Activated naive CD8-positive, alpha-beta T cell treated with anti-CD3 and anti-CD28 coated beads, Interleukin-2, amount 10 ng/mL, durations not matched to agents 7 days and 5 days (primary cell): Measurements from ENCODE around the gene QARS1. TPM values are rescaled to one million over a fixed set of nuclear protein-coding genes. Genes with fewer than 3 reads are reported as not detected.

Experiments used
- ATAC-seq: fragments of 150-1000 bp; cut with Tn5 transposase; one replicate; pipeline ENCODE4 v1.10.0; 2021; ENCODE audit warnings: low read depth, moderate library complexity
- POLR2A ChIA-PET: fragments of 350-600 bp; sonication (Branson Sonifier 250); formaldehyde crosslinking; loops from one replicate; lab custom pipeline; 2021; ENCODE audit warnings: antibody characterized with exemption; lab: Charles Lee
- DNase-seq: peaks from one replicate; pipeline ENCODE4 v3.0.0; 2021
- H3K27ac Mint-ChIP-seq: one replicate; pipeline ENCODE4 v1.8.0; 2022; ENCODE audit warnings: mild to moderate bottlenecking, mixed read lengths
- H3K27me3 Mint-ChIP-seq: one replicate; pipeline ENCODE4 v1.8.0; 2022; ENCODE audit warnings: mild to moderate bottlenecking, moderate library complexity, mixed read lengths
- H3K36me3 Mint-ChIP-seq: one replicate; pipeline ENCODE4 v1.8.0; 2021; ENCODE audit warnings: mild to moderate bottlenecking, mixed read lengths
- H3K4me1 Mint-ChIP-seq: one replicate; pipeline ENCODE4 v1.8.0; 2021; ENCODE audit warnings: mixed read lengths
- H3K4me3 Mint-ChIP-seq: one replicate; pipeline ENCODE4 v1.8.0; 2022; ENCODE audit warnings: mild to moderate bottlenecking, moderate library complexity, mixed read lengths
- H3K9me3 Mint-ChIP-seq: one replicate; pipeline ENCODE4 v1.8.0; 2021; ENCODE audit warnings: mixed read lengths
- total RNA-seq, 2 experiments: library from RNA; stranded (reverse); gene quantifications; one replicate each; pipeline ENCODE4 v1.2.3, GENCODE V29; 2021

QARS1 gene
- total RNA-seq, 2 experiments from 2014 or later = 223 to 237 TPM

DNA sequence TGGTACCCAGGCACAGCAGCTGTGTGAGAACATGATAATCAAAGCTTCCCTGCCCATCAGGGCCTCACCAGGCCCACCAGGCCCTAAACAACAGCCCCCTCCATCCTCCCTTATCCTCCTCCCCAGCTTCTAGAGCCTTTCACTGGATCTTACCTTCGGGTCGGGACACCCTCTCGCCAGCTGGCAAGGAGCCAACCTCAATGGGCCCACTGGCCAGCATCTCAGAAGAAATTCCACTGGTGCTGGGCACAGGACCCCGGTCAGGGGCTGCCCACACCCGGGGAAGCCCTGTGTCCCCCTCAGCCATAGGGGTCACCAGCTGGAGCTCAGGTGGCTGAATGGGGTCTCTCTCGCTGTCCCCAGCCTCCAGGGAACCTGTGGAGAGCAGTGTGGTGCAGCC, 6.8 kb upstream of the QARS1 start:
- DNase-seq (no peak), ATAC-seq (no peak)
- Mint-ChIP-seq H3K27me3 (no peaks in the 10 kb centered on the region), H3K4me1 (peaks cover 2% of the 10 kb centered on the region), H3K4me3 (no peak overlapping the region), H3K27ac (no peak overlapping the region), H3K9me3 (no peaks in the 10 kb centered on the region), H3K36me3 (peaks cover 13% of the 10 kb centered on the region)
- POLR2A ChIA-PET = interaction anchor here (0.7 to 1.7 kb wide), 2 partner anchors 9 to 16 kb away, joined by 3 to 4 read pairs; partner anchors contain the start of gene USP19

DNA sequence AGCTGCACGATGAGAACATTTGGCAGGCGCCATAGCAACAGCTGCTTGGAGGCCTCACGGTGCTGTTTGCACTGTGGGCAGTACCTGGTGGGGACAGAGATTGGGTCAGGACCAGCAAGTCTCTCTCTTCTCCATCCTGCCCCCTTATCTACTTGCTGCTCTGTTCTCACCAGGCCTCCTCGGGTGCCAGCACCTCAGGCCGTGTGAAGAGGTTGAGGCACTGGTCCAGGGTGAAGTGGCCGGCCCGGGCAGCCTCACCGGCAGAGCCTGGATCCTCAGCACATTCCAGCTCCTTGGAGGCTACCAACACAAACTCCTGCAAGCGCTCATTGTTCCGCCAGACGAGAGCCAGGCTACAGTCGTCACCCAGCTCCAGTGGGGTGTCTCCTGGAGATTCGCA, 6.2 kb upstream of the QARS1 start:
- Mint-ChIP-seq H3K27me3 (no peaks in the 10 kb centered on the region), H3K27ac (no peak overlapping the region), H3K4me3 (no peak overlapping the region), H3K36me3 (peaks cover 12% of the 10 kb centered on the region), H3K4me1 (peaks cover 3% of the 10 kb centered on the region), H3K9me3 (no peaks in the 10 kb centered on the region)
- DNase-seq = no peak
- POLR2A ChIA-PET = interaction anchor here (0.7 to 1.7 kb wide), 2 partner anchors 10 to 15 kb away, joined by 3 to 4 read pairs; partner anchors contain the start of gene USP19
- no peak for ATAC-seq

DNA sequence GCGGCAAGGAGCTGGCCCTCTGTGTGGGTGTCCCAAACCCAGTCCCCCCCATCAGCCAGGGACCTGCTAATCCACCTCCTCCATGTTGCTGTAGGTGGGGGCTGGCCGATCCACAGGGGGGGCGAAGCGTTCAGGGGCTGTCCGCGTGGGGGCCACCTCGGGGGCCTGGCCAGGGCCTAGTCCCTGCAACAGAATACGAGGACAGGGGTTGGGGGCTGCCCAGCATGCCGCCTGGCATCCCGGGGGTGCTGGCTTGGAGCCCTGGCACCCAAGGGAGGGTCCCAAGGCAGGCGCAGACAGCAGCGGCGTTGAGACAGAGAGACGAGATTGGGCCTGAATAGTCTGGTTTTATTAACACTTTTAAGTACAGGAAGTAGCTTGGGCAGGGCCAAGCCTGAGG, 3.8 kb upstream of the QARS1 start:
- Mint-ChIP-seq H3K9me3 (no peaks in the 10 kb centered on the region), H3K27ac (no peak overlapping the region)

DNA sequence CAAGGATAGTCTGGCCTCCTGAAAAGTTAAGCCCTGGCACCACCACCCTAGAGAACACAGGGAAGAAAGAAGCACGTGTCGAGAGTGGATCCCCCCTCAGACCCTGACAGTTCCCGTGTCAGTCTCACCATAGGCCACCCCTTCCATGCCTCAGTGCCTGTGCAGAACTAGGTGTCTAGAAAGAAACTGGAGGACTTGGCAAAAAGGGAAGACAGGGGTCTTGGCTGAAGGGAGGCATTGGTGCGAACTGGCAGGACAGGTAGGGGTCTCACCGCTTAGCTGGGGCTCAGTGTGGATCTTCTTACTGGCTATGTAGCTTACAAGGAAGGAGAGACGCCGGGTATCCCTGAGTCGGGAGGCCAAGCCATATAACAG, 518 bp downstream of the QARS1 start:
- H3K27ac Mint-ChIP-seq = peak overlapping the region; percentile 98
- no peak for DNase-seq
- H3K9me3 Mint-ChIP-seq = no peaks in the 10 kb centered on the region
- H3K4me1 Mint-ChIP-seq = peaks cover 23% of the 10 kb centered on the region
- H3K4me3 Mint-ChIP-seq = peak overlapping the region; percentile 99
- POLR2A ChIA-PET = interaction anchor here (0.5 to 3.7 kb wide), 6 partner anchors 8 to 714 kb away, joined by 3 to 56 read pairs (median 6); partner anchors contain the start of genes QRICH1 and USP19
- ATAC-seq = no peak
- H3K36me3 Mint-ChIP-seq = peaks cover 19% of the 10 kb centered on the region
- H3K27me3 Mint-ChIP-seq = no peaks in the 10 kb centered on the region

More for the DNA sequence above, 3.8 kb upstream of the QARS1 start:
- no peaks in the 10 kb centered on the region for H3K27me3 Mint-ChIP-seq
- peaks cover 12% of the 10 kb centered on the region for H3K36me3 Mint-ChIP-seq
- DNase-seq (no peak), ATAC-seq (no peak)
- peaks cover 20% of the 10 kb centered on the region for H3K4me1 Mint-ChIP-seq
- H3K4me3 Mint-ChIP-seq = no peak overlapping the region
- POLR2A ChIA-PET = interaction anchor here (0.6 to 1.4 kb wide), 3 partner anchors 12 to 411 kb away, joined by 3 to 6 read pairs (median 6); partner anchors contain the start of gene QRICH1

DNA sequence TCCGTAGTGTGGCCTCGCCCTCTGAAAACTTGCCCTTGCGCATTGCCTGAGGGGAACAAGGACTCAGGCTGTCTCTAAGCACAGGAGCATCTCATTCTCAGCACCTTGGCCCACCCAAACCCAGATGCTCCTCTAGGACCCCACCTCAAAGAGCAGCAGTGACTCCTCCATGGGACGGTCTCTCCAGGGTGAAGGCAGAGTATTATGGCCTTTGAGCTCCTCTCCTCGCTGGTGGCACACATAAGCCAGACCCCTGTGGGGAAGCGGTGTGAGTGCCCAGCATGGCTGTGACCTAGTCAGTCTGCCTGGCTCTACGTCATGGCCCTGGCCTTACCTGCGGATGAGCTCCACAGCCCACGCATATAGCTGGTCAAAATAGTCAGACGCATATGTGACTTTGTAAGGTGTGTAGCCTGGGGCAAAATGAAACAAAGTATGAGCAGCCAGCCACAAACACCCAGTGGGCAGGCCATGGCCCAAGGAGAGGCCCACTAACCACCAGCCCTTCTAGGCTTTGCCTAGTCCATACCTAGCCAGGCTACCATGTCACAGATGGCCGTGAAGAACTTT, 4.4 kb downstream of the QARS1 start:
- no peak overlapping the region for H3K27ac Mint-ChIP-seq
- H3K4me1 Mint-ChIP-seq = peaks cover 14% of the 10 kb centered on the region
- ATAC-seq (no peak), DNase-seq (no peak)
- POLR2A ChIA-PET = no interaction called here
- H3K36me3 Mint-ChIP-seq = peaks cover 15% of the 10 kb centered on the region
- H3K27me3 Mint-ChIP-seq = no peaks in the 10 kb centered on the region
- H3K9me3 Mint-ChIP-seq = no peaks in the 10 kb centered on the region
- H3K4me3 Mint-ChIP-seq = no peak overlapping the region

DNA sequence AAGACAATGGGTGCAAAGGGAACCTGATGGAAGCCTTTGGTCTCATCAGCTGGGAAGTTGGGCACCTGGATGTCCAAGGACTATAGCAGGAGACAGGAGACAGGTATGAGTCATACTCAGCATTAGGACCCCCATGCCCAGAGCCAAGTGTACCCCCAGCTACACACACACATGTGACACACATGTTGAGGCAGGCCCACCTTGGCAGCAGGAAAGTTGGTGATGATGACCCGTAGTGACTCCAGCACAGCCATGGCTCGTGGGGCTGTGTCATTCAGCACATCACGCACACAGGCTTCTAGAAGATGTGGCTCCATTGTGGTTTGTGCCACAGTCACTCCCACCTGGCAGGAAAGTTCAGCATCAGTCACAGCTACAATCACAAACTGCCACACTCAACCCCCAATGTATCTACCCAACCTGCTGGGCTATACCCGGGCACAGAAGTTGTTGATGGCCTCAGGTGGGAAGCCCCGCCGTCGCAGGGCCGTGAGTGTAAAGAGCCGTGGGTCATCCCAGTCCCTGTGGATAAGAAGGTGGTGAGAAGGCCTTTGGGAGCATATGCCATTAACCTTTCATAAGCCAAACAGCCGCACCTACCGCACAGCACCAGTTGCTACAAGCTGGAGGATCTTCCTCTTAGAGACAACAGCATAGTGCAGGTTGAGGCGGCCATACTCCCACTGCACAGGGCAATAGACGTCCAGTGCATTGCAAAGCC, 5.5 kb downstream of the QARS1 start:
- Mint-ChIP-seq H3K4me3 (no peak overlapping the region), H3K4me1 (peaks cover 13% of the 10 kb centered on the region), H3K27me3 (no peaks in the 10 kb centered on the region), H3K9me3 (no peaks in the 10 kb centered on the region), H3K27ac (no peak overlapping the region), H3K36me3 (peaks cover 15% of the 10 kb centered on the region)
- ATAC-seq (no peak), DNase-seq (no peak)
- POLR2A ChIA-PET = interaction anchor here (0.5 kb wide), 1 partner anchor 63 kb away, joined by 3 read pairs; no protein-coding TSS in a partner anchor

DNA sequence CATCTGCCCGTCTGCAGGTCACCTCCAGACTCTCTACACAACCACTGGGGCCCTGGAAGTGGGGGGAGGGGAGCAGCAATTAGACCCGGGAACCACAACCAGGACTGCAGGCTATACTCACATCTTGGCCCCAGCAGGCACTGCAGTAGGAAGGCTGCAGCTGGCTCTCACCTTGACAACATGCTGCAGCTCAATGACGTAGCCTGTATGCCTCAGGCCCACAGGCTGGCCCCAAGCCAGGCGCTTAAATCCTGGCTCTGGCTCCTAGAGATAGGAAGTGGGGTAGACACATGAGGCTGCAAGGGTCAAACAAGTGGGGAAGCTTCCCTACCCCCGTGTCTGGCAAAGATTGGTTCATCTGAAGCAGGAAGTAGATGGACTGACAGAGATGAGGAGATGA, 6.1 kb downstream of the QARS1 start:
- H3K27ac Mint-ChIP-seq = peak overlapping the region; percentile 11
- H3K4me3 Mint-ChIP-seq = no peak overlapping the region
- H3K4me1 Mint-ChIP-seq = peaks cover 7% of the 10 kb centered on the region
- POLR2A ChIA-PET = no interaction called here
- ATAC-seq (no peak), DNase-seq (no peak)
- H3K27me3 Mint-ChIP-seq = no peaks in the 10 kb centered on the region
- peaks cover 14% of the 10 kb centered on the region for H3K36me3 Mint-ChIP-seq
- no peaks in the 10 kb centered on the region for H3K9me3 Mint-ChIP-seq

DNA sequence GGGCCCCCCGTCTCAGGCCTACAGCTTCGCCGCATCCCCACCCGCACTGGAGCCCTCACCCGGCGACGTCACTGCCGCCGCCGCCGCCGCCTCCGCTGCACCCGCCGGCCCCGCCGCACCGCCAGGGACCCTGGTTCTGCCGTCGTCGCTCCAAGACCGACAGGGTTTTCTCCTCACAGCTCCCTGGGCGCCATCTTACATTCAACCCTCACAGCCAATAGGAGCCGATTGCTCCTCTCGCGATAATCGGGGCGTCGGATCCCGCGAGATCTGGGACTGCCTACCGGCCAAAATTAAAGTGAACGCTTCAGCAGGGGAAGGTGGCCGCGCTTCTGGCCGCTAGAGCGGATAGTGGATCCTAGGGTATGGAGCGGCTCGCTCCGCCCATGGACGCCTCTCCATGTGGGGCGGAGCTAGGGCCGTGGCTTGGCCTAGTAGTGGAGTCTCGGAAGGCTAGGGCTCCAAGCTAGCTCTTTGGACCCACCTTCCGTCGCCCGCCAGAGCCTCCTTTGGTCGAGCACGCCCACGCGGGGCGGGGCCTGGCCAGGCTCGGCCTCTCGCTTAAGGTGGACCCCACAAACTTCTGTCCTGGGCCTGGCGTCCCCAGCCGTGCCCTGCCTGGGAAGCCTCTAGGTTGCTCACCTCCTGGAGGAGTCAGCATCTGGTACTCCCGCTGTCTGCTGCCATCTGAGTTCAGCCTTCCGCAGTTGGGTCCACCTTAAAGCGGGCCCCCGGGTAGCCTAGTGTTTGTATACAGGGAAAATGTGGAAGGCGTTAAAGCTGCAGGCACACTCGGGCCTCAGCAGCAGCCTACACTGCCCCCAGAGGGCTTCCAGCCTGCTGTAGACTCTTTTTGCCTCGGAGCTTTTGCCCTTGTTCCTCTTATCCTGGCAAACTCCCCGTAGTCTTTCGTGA, 10.4 kb downstream of the QARS1 start, which contains the start of gene QRICH1:
Gene QRICH1, minus strand, starts transcription at position 219 of the 915 bp plus-strand sequence. CDS start 17,054 bp downstream, outside the sequence.
- DNase-seq = peak; percentile 96
- peak within 1 kb of the TSS; percentile 96 for H3K4me3 Mint-ChIP-seq
- H3K36me3 Mint-ChIP-seq = peaks cover 7% of the 10 kb centered on the region
- peak; percentile 82 for ATAC-seq
- peak within 1 kb of the TSS; percentile 97 for H3K27ac Mint-ChIP-seq
- POLR2A ChIA-PET = interaction anchor here (0.6 to 4.5 kb wide), 35 partner anchors 8 to 579 kb away, joined by 3 to 101 read pairs (median 4); partner anchors contain the start of genes ARIH2, DAG1, DALRD3 and IMPDH2
- H3K9me3 Mint-ChIP-seq = no peaks in the 10 kb centered on the region
- H3K4me1 Mint-ChIP-seq = peaks cover 19% of the 10 kb centered on the region
- H3K27me3 Mint-ChIP-seq = no peaks in the 10 kb centered on the region

DNA sequence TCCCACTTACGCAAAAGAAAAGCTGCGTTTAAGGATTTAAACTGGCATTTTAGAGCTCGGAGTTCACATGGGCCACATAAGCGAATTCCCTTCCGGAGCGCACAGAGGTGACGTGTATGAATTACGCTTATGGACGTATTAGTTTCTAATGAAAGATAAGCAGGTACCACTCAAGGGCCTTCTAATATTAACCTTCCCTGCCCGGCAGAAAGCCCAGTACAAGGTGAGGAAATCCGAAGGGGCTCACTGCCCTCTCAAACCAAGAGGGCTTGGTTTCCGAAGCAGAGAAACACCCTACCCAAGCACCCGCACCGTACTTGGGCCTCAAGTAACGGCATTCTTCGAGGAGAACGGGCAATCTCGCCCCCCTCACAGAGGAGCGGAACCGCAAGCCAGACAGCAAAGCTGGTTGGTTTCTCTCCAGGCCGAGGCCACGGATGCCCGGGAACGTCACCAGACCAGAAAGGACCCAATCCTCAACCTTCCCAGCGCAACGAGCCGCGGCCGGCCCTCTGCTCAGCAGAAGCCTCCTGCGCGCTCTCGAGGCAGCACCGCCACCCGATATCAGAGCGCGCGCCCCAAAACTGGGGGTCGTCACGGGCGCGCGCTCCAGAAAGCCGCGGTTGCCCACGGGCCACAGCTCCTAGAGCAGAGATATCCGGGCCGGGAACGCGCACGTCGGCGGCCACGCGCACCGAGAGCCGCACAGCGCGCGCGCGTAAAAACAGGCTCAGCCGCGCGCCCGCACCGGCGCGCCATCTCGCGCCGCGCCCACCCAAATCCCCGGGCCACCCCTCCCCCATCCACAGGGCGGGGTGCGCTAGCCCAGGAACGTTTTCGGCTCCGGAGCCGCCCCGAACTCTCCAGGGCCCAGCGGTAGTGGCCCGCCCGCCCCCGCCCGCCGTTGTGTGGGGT, 11.4 kb downstream of the QARS1 start:
- no peaks in the 10 kb centered on the region for H3K27me3 Mint-ChIP-seq
- POLR2A ChIA-PET = interaction anchor here (0.6 to 4.5 kb wide), 34 partner anchors 7 to 580 kb away, joined by 3 to 101 read pairs (median 4); partner anchors contain the start of genes ARIH2, DAG1, DALRD3 and IMPDH2
- ATAC-seq (peak; percentile 37), DNase-seq (peak; percentile 92)
- H3K4me3 Mint-ChIP-seq = peak overlapping the region; percentile 96
- peaks cover 19% of the 10 kb centered on the region for H3K4me1 Mint-ChIP-seq
- peak overlapping the region; percentile 93 for H3K27ac Mint-ChIP-seq
- peaks cover 7% of the 10 kb centered on the region for H3K36me3 Mint-ChIP-seq
- H3K9me3 Mint-ChIP-seq = no peaks in the 10 kb centered on the region

DNA sequence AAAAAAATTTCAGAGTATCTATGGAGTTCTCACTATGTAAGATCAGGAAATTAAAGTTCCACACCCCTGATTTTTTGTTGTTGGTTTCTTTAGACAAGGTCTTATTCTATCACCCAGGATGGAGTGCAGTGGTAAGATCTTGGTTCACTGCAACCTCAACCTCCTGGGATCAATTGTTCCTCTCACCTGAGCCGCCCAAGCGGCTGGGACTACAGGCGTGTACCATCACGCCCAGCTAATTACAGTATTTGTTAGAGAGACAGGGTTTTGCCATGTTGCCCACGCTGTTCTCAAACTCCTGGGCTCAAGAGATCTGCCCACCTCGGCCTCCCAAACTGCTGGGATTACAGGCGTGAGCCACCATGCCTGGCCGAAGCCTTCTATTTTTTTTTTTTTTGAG, 23.1 kb downstream of the QARS1 start:
- H3K4me3 Mint-ChIP-seq = no peak overlapping the region

DNA sequence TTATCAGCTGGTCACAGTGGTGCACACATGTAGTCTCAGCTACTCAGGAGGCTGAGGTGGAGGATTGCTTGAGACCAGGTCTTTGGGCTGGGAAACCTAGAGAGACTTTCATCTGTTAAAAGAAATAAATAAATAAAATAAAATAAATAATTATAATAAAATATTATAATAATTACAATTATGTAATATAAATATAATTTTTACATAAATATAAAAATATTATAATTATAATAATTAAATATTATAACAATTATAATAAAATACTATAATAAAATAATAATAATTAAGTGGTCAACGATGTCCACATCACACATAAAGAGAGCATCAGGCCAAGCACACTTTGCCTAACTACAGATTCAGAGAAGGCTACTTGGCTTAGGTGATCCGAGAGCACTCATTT, 25.3 kb downstream of the QARS1 start:
- DNase-seq (no peak), ATAC-seq (no peak)
- Mint-ChIP-seq H3K4me3 (no peak overlapping the region), H3K36me3 (peaks cover 9% of the 10 kb centered on the region), H3K27me3 (no peaks in the 10 kb centered on the region), H3K9me3 (no peaks in the 10 kb centered on the region), H3K27ac (no peak overlapping the region), H3K4me1 (no peaks in the 10 kb centered on the region)
- POLR2A ChIA-PET = interaction anchor here (0.9 kb wide), 1 partner anchor 14 kb away, joined by 3 read pairs; the partner anchor contains the start of gene QRICH1

More for the DNA sequence above, 23.1 kb downstream of the QARS1 start:
- ATAC-seq (no peak), DNase-seq (no peak)
- no peaks in the 10 kb centered on the region for H3K27me3 Mint-ChIP-seq
- no peak overlapping the region for H3K27ac Mint-ChIP-seq
- POLR2A ChIA-PET = no interaction called here
- H3K9me3 Mint-ChIP-seq = no peaks in the 10 kb centered on the region
- H3K4me1 Mint-ChIP-seq = no peaks in the 10 kb centered on the region
- peaks cover 5% of the 10 kb centered on the region for H3K36me3 Mint-ChIP-seq

DNA sequence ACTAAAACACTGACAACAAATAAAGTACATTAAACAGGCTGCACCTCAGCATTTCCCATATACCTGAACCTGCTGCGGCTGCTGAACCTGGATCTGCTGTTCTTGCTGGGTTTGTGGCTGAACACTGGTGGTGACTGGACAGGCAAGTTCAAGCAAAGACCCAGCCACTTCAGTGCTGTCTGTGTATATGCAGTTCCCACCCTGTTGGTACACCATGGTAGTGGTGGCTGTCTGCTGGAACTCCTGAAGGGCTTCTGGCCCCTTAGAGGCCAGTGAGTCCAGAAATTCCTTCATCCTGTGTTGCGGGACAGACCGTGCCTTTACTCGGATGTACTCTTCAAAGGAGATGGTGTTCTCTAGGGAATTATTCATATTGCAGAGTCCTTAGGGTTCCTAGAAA, 27.9 kb downstream of the QARS1 start:
- H3K36me3 Mint-ChIP-seq = peaks cover 17% of the 10 kb centered on the region
- no peak overlapping the region for H3K27ac Mint-ChIP-seq

More for the DNA sequence above, 27.9 kb downstream of the QARS1 start:
- no peak for DNase-seq
- peaks cover 1% of the 10 kb centered on the region for H3K4me1 Mint-ChIP-seq
- no peak overlapping the region for H3K4me3 Mint-ChIP-seq
- H3K9me3 Mint-ChIP-seq = no peaks in the 10 kb centered on the region
- ATAC-seq = no peak
- POLR2A ChIA-PET = no interaction called here
- no peaks in the 10 kb centered on the region for H3K27me3 Mint-ChIP-seq
